VCaP (cell line): Measurements from ENCODE around the gene BCKDK.
"Not testable (repeated sequence)": the region's sequence is repeated elsewhere in the genome, so short reads cannot be mapped to it uniquely, and the experiment has no call there.

Experiments
- H3K27ac ChIP-seq: fragments of 450-650 bp; 2 replicates; pipeline ENCODE4 v1.5.1; 2017
- TF ChIP-seq, protein P1 (sequence below): fragments of 450-650 bp; conservative IDR thresholded peaks from 2 replicates; pipeline ENCODE4 v1.5.1; 2017; ENCODE audit warnings: mild to moderate bottlenecking, moderate library complexity

Gene BCKDK

DNA sequence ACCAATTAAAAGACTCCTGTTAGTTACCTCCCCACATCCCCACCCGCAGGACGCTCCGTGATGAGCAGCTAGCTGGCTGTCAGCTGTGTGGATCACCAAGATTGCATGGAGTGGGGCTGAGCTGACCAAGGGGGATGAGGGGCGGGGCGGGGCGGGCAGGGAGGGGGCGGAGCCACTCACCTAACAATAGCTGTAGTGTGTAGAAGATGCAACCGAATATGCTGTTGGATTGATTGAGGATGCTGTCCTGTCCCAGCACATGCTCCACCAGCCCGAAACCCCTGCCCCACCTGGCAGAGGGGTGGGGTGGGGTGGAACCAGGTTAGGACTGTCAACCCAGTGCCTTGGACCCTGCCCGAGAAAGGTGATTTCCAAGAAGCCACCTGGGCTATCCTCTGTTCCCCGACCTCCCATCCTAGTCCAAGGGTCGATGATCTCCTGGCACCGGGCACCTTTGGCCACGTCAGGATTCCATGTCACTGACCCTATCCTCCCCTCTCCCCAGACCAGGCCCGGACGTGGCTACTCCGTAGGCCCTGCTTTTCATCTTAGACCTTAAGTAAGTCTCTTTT lies 15.0 kb upstream of the BCKDK start:
- TF ChIP-seq, protein P1, sequence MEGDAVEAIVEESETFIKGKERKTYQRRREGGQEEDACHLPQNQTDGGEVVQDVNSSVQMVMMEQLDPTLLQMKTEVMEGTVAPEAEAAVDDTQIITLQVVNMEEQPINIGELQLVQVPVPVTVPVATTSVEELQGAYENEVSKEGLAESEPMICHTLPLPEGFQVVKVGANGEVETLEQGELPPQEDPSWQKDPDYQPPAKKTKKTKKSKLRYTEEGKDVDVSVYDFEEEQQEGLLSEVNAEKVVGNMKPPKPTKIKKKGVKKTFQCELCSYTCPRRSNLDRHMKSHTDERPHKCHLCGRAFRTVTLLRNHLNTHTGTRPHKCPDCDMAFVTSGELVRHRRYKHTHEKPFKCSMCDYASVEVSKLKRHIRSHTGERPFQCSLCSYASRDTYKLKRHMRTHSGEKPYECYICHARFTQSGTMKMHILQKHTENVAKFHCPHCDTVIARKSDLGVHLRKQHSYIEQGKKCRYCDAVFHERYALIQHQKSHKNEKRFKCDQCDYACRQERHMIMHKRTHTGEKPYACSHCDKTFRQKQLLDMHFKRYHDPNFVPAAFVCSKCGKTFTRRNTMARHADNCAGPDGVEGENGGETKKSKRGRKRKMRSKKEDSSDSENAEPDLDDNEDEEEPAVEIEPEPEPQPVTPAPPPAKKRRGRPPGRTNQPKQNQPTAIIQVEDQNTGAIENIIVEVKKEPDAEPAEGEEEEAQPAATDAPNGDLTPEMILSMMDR = no peak
- peak overlapping the region; percentile 76 for H3K27ac ChIP-seq

- H3K27ac ChIP-seq = peak overlapping the region; percentile 76
- TF ChIP-seq, protein P1 = no peak
Observed at GRCh38 chr16:31094088-31094423, 14.1 kb upstream of the BCKDK start.

- TF ChIP-seq, protein P1 = no peak
- H3K27ac ChIP-seq = peak within 1 kb of the TSS; percentile 76
Observed at GRCh38 chr16:31094424-31095120, 13.6 kb upstream of the BCKDK start, which contains the start of gene VKORC1. TSS of gene VKORC1 (minus strand) at chr16:31094797. CDS start at chr16:31094729, 68 bp downstream.

DNA sequence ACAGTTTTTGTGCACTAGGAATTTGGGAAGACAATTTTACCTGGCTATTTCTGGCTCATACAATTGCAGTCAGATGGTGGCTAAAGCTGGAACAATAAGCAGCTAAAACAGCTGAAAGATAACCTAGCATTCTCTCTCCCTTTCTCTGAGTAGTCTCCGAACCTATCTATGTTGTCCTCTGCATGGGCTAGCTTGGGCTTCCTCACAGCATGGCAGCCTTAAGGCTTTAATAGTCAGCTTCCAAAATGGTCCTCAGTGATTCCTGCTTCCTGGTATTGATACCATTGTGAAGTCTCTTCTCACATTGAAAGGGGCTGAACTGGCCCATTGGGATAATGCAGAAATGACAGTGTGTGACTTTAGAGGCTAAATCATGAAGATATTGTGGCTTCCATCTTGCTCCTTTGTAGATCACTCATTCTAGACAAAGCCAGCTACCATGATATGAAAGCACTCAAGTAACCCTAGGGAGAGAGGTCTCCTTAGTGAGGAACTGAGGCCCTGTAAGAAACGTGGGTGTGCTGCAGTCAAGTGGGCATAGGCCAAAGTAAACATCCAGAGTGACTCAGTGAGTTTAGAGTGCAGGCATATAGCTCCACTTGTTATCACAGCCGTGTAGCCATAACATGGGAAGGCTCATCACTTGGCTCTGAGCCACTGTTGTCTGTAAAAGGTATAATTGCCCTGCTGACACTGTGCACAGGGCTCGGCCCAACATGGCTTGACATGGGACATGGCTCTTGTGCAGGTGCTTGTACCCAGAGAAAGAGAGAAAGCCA lies 8.1 kb upstream of the BCKDK start:
- TF ChIP-seq, protein P1 = no peak
- no peak overlapping the region for H3K27ac ChIP-seq

GRCh38 chr16:31100876-31101641 lies 7.1 kb upstream of the BCKDK start:
- H3K27ac ChIP-seq = not testable (repeated sequence)

DNA sequence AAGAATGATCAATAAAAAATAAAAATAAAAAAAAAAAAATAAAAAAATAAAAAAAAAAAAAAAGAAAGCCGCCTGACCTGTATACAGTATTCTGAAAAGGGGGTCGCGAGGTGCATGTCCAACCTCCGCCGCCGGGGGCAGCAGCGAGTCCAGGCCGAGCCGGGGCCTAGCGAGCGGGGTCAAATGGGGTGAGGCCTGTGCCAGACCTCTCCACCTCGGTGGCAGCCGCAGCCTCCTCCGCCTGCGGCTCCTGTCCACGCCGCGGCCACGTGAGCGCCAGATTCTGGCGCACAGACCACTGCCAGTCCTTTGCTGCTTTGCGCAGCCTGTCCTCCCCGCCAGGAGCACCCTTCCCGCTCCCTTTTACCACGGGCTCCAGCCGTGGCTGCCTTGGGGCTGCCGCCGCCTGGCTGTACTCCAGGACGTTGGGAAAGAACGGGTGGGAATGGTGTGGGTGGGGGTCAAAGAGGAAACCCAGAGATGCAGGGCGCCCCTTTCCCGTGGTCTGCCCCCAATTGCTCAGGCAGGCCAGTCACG lies 2.4 kb upstream of the BCKDK start:
- H3K27ac ChIP-seq = peak overlapping the region; percentile 31; the same call in 1 of the 2 replicates

More for the DNA sequence above, 2.4 kb upstream of the BCKDK start:
- TF ChIP-seq, protein P1 = peak; percentile 83
